ENCODE results near the gene C2orf49. TPM values are rescaled to one million over a fixed set of nuclear protein-coding genes. Genes with fewer than 3 reads are reported as not detected.

Gene C2orf49
- total and polyA plus RNA-seq, 8 donors = 6.3 to 22.0 (median 11.0) TPM

- intact Hi-C loops (cut with DNase I; ENCODE audit: low total_unique reads) = no loop called here
- TF ChIP-seq POLR2AphosphoS5 (IDR thresholded peaks at IDR 0.05) (no peak), CTCF (IDR thresholded peaks at IDR 0.05) (no peak)
- Histone ChIP-seq H3K4me3 (no peak overlapping the region), H3K27me3 (no peaks in the 10 kb centered on the region), H3K36me3 (peaks cover 19 to 98% (median 83%) of the 10 kb centered on the region in 4 donors), H3K27ac (no peak overlapping the region), H3K9me3 (no peaks in the 10 kb centered on the region), H3K4me1 (peaks cover under 1 to 27% (median 8%) of the 10 kb centered on the region in 4 donors)
- WGBS, 5 donors = 84 to 94% (median 93%) methylated on average over 6 of the region's 6 CpGs
- no peak for DNase-seq
These were observed 46.2 kb upstream of the C2orf49 start for GRCh38 chr2:105290981-105291660.

GRCh38 chr2:105291981-105292380 lies 45.4 kb upstream of the C2orf49 start:
- TF ChIP-seq POLR2AphosphoS5 (IDR thresholded peaks at IDR 0.05) (no peak), CTCF (IDR thresholded peaks at IDR 0.05) (no peak), POLR2A (IDR thresholded peaks at IDR 0.05) (no peak), EP300 (IDR thresholded peaks at IDR 0.05) (no peak)
- H3K27me3 ChIP-seq = no peaks in the 10 kb centered on the region
- DNase-seq = no peak
- WGBS, 5 donors = 86 to 97% (median 93%) methylated on average over 2 of the region's 2 CpGs
- H3K4me1 ChIP-seq = peaks cover 4 to 30% (median 13%) of the 10 kb centered on the region in 4 donors
- H3K36me3 ChIP-seq = peaks cover 21 to 96% (median 83%) of the 10 kb centered on the region in 4 donors
- intact Hi-C loops (cut with DNase I; ENCODE audit: low total_unique reads) = no loop called here
- no peak overlapping the region for H3K4me3 ChIP-seq
- no peaks in the 10 kb centered on the region for H3K9me3 ChIP-seq
- no peak overlapping the region for H3K27ac ChIP-seq

- peaks cover 12 to 27% (median 23%) of the 10 kb centered on the region in 4 donors for H3K4me1 ChIP-seq
- no peaks in the 10 kb centered on the region for H3K27me3 ChIP-seq
- H3K36me3 ChIP-seq = peaks cover 25 to 98% (median 91%) of the 10 kb centered on the region in 4 donors
- H3K9me3 ChIP-seq = no peaks in the 10 kb centered on the region
- TF ChIP-seq CTCF (IDR thresholded peaks at IDR 0.05) (no peak), EP300 (IDR thresholded peaks at IDR 0.05) (no peak), POLR2A (IDR thresholded peaks at IDR 0.05) (no peak), POLR2AphosphoS5 (IDR thresholded peaks at IDR 0.05) (no peak)
- 51 to 80% (median 61%) methylated on average over 6 of the region's 6 CpGs for WGBS, 5 donors
- intact Hi-C loops (cut with DNase I; ENCODE audit: low total_unique reads) = no loop called here
- no peak overlapping the region for H3K4me3 ChIP-seq
- no peak for DNase-seq
- peak overlapping the region; percentile 71 to 84 (median 76) for H3K27ac ChIP-seq
These were observed 43.3 kb upstream of the C2orf49 start for GRCh38 chr2:105294046-105294445.

GRCh38 chr2:105294844-105295481 lies 42.4 kb upstream of the C2orf49 start:
- peak in 5 of 7 experiments; percentile 15 to 60 (median 40) for TF ChIP-seq CTCF (IDR thresholded peaks at IDR 0.05)
- TF ChIP-seq EP300 (IDR thresholded peaks at IDR 0.05) = no peak
- no peak overlapping the region for H3K4me3 ChIP-seq
- WGBS, 5 donors = 25 to 29% (median 28%) methylated on average over 5 of the region's 5 CpGs
- H3K9me3 ChIP-seq = no peaks in the 10 kb centered on the region
- H3K27ac ChIP-seq = peak overlapping the region; percentile 71 to 97 (median 80)
- peaks cover 25 to 92% (median 83%) of the 10 kb centered on the region in 4 donors for H3K36me3 ChIP-seq
- DNase-seq = peak; percentile 72 to 86
- intact Hi-C loops (cut with DNase I; ENCODE audit: low total_unique reads) = no loop called here
- no peaks in the 10 kb centered on the region for H3K27me3 ChIP-seq
- H3K4me1 ChIP-seq = peaks cover 12 to 36% (median 27%) of the 10 kb centered on the region in 4 donors

All from stomach (tissue), 9 donors.